NB4 (cell line): Measurements from ENCODE around the gene PBX1.

Experiments used
- MYC ChIP-seq: IDR thresholded peaks from 2 replicates; pipeline ENCODE4 v1.6.1; 2011; ENCODE audit warnings: low read depth, low read length
- POLR2A ChIP-seq: IDR thresholded peaks from 2 replicates; pipeline ENCODE4 v1.6.1; 2011; ENCODE audit warnings: mild to moderate bottlenecking; ENCODE audit not compliant: insufficient read length; ENCODE audit errors: extremely low read depth
- TF ChIP-seq, protein P1 (sequence below): IDR thresholded peaks from one replicate; pipeline ENCODE4 v1.5.1; 2012; ENCODE audit warnings: low read depth, low read length
- TF ChIP-seq, protein P2 (sequence below): IDR thresholded peaks from 2 replicates; pipeline ENCODE4 v1.6.1; 2011; ENCODE audit warnings: low read depth, low read length

DNA sequence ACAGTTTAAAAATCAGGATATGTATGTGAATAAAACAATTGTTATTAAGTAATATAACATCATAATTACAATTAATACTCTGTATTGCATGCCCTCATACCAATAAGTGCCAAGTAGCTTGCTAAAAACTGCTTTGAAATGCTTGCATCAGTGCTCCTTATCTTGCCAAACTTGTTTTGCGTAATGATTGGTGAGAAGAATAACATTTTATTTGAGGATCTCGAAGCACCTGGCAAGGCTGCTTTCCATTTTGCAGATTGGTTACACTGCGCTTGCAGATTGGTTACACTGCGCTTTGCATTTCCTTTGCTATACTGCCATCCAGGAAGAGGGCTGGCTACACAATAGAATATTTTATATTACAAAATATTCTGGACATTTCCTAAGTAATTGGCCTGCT, 1.7 kb upstream of the PBX1 start:
- TF ChIP-seq, protein P1, sequence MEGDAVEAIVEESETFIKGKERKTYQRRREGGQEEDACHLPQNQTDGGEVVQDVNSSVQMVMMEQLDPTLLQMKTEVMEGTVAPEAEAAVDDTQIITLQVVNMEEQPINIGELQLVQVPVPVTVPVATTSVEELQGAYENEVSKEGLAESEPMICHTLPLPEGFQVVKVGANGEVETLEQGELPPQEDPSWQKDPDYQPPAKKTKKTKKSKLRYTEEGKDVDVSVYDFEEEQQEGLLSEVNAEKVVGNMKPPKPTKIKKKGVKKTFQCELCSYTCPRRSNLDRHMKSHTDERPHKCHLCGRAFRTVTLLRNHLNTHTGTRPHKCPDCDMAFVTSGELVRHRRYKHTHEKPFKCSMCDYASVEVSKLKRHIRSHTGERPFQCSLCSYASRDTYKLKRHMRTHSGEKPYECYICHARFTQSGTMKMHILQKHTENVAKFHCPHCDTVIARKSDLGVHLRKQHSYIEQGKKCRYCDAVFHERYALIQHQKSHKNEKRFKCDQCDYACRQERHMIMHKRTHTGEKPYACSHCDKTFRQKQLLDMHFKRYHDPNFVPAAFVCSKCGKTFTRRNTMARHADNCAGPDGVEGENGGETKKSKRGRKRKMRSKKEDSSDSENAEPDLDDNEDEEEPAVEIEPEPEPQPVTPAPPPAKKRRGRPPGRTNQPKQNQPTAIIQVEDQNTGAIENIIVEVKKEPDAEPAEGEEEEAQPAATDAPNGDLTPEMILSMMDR: no peak
- TF ChIP-seq POLR2A (no peak), MYC (no peak)
- TF ChIP-seq, protein P2, sequence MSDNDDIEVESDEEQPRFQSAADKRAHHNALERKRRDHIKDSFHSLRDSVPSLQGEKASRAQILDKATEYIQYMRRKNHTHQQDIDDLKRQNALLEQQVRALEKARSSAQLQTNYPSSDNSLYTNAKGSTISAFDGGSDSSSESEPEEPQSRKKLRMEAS: no peak
